Right atrium auricular region (tissue), 2 donors: ENCODE measurements around the gene GALNT16. TPM values are rescaled to one million over a fixed set of nuclear protein-coding genes. Genes with fewer than 3 reads are reported as not detected.

Experiments used
- DNase-seq: peaks from one replicate; pipeline ENCODE4 v3.0.0-alpha.2; 2019; ENCODE audit warnings: low spot score
- H3K27ac ChIP-seq, 2 donors: fragments of 200-600 bp; sonication (generic); 1 replicate in 1 of 2; 2 replicates in 1 of 2; pipeline ENCODE4 v1.5.1; 2016 to 2019
- H3K27me3 ChIP-seq, 2 donors: fragments of 200-600 bp; sonication (generic); one replicate each; pipeline versions ENCODE4 v1.5.1 to v1.6.0; 2017 to 2019
- H3K36me3 ChIP-seq: fragments of 200-600 bp; sonication (generic); one replicate; pipeline ENCODE4 v1.5.1; 2016
- H3K4me1 ChIP-seq, 2 donors: fragments of 200-600 bp; sonication (generic); one replicate each; pipeline versions ENCODE4 v1.5.1 to v1.6.0; 2017 to 2019
- H3K4me3 ChIP-seq, 2 donors: fragments of 200-600 bp; sonication (generic); 1 replicate in 1 of 2; 2 replicates in 1 of 2; pipeline ENCODE4 v1.5.1; 2017 to 2019; ENCODE audit warnings: mild to moderate bottlenecking in 1 of 2, moderate library complexity in 1 of 2
- H3K9me3 ChIP-seq, 2 donors: fragments of 200-600 bp; sonication (generic); one replicate each; pipeline ENCODE4 v1.5.1; 2019
- total RNA-seq, 2 donors: library from RNA; depleted of rRNA; stranded (reverse); fragments of >200 nt; gene quantifications; one replicate each; pipeline ENCODE4 v1.1.0, GENCODE V29; 2016
- TF ChIP-seq, protein P1 (sequence below), 2 donors: fragments of 200-600 bp; sonication (generic); IDR thresholded peaks; one replicate each; pipeline ENCODE4 v1.5.1; 2019; ENCODE audit warnings: antibody characterized with exemption in 2 of 2

The GALNT16 gene
- total RNA-seq, 2 donors from 2014 or later, result 17.9 to 56.8 TPM

DNA sequence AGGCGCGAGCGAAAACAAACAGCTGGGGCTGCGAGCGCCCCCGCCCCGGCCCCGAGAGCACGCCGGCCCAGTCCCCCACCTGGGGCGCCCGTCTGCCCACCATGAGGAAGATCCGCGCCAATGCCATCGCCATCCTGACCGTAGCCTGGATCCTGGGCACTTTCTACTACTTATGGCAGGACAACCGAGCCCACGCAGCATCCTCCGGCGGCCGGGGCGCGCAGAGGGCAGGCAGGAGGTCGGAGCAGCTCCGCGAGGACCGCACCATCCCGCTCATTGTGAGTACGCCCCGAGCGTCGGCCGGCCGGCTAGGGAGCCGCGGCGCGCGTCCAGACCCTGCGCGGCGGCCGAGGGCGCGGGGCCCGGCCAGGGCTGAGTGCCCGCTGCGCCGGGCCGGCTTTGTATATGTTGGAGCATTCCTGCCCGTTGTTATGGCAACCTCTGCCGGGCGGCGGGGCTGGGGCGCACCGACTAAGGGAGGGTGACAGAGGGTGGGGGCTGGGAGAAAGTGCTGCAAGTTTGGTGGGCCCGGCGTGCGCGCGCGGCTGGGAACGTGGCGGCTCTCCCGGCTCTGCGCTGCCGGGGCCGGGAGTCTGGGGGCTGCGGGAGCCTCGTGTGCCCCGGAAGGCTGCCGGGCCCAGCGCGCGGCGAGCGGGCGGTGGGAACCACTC, 367 bp downstream of the GALNT16 start:
- TF ChIP-seq, protein P1, sequence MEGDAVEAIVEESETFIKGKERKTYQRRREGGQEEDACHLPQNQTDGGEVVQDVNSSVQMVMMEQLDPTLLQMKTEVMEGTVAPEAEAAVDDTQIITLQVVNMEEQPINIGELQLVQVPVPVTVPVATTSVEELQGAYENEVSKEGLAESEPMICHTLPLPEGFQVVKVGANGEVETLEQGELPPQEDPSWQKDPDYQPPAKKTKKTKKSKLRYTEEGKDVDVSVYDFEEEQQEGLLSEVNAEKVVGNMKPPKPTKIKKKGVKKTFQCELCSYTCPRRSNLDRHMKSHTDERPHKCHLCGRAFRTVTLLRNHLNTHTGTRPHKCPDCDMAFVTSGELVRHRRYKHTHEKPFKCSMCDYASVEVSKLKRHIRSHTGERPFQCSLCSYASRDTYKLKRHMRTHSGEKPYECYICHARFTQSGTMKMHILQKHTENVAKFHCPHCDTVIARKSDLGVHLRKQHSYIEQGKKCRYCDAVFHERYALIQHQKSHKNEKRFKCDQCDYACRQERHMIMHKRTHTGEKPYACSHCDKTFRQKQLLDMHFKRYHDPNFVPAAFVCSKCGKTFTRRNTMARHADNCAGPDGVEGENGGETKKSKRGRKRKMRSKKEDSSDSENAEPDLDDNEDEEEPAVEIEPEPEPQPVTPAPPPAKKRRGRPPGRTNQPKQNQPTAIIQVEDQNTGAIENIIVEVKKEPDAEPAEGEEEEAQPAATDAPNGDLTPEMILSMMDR (IDR thresholded peaks at IDR 0.05), result no peak
- H3K36me3 ChIP-seq, result no peaks in the 10 kb centered on the region
- H3K9me3 ChIP-seq, result no peaks in the 10 kb centered on the region
- no peaks in the 10 kb centered on the region for H3K27me3 ChIP-seq
- peak overlapping the region; percentile 80 to 91 for H3K27ac ChIP-seq
- peaks cover 0 to 56% of the 10 kb centered on the region in 2 donors for H3K4me1 ChIP-seq
- DNase-seq, result no peak
- peak overlapping the region; percentile 64 to 70 for H3K4me3 ChIP-seq

DNA sequence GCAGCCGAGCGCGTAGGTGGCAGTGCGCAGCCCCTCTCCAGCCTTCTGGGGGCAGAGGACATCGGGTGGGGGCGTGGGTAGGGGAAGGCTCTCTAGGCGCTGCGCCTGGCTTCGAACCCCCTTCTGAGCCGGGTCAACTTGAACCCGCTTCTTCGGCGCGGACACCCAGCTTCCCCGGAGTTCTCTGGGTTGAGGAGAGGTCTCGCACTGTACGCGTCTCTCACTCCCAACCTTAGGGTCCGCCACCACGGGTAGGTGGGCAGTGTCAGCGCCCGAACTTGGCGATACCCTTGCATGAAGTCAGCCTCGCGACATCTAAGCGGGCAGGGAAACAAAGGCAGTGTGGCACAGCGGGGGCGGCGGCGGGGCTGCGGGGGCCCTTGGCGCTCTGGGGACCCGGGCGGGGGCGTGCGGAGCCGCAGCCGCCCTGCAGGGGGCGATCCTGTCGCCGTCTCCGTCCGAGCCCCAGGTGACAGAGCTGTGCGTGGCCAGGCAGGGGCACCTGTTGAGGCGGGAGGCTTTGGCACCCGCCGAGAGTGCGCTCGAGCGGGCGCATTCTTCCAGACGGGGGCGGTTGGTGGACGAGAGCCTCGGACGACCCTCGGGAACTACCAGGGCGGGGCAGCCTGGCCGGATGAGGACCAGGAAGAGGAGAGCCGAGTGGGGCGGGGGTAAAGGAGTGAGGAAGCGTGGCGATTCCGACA, 1.1 kb downstream of the GALNT16 start:
- Histone ChIP-seq H3K4me3 (peak overlapping the region; percentile 64 to 70), H3K4me1 (peaks cover 0 to 63% of the 10 kb centered on the region in 2 donors), H3K36me3 (no peaks in the 10 kb centered on the region), H3K27ac (peak overlapping the region; percentile 80 to 91), H3K9me3 (no peaks in the 10 kb centered on the region), H3K27me3 (no peaks in the 10 kb centered on the region)
- no peak for DNase-seq
- TF ChIP-seq, protein P1 (IDR thresholded peaks at IDR 0.05), result peak; percentile 84 to 97

DNA sequence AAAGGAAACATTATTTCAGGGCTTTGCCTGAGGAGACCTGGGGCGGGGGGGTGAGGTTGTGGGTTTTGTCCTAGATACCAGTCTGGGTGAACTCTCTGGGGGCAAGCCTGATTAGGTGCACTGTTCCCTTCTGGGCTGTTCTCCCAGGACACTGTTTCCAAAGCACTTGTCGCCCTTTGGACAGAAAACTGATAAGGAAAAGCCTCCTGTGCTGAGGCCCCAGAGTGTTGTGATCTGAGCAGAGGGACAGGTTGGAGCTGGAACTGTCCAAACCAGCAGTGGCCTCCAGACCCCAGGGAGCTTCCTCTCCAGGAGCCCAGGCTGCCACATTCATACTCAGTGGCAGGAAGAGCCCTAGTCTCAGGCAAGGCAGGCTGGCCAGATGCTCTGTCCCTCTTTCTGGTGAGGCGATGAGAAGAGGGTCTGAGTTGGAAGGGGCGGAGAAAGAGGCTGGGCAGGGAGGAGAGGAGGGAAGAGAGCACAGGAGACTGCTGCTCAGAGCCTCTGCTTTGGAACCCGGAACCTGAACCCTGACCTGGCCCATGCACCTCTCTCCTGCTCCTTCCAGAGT, 1.9 kb downstream of the GALNT16 start:
- no peaks in the 10 kb centered on the region for H3K9me3 ChIP-seq
- DNase-seq, result peak; percentile 66
- H3K27me3 ChIP-seq, result no peaks in the 10 kb centered on the region
- TF ChIP-seq, protein P1 (IDR thresholded peaks at IDR 0.05), result no peak
- H3K4me3 ChIP-seq, result peak overlapping the region; percentile 64 to 70
- peak overlapping the region; percentile 80 to 91 for H3K27ac ChIP-seq
- H3K4me1 ChIP-seq, result peaks cover 0 to 71% of the 10 kb centered on the region in 2 donors
- no peaks in the 10 kb centered on the region for H3K36me3 ChIP-seq

DNA sequence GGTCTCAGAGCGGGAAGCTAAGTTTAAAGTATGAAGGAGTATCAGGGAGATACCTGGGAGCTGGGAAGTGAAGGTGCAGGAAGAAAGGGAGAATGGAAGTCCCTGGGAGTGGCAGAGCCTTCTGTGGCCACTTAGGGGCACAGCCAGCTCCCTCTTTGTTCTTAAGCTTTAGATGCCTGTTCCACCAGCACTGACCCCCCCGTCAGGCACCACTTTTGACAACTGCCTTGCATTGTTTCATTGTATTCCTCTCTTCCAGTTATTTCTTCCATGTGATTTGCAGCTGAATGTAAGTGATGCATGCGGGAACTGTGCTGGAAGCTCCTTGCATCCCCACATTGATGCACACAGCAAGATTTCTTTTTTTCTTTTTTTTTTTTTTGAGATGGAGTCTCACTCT, 2.6 kb downstream of the GALNT16 start:
- H3K27me3 ChIP-seq, result no peaks in the 10 kb centered on the region
- peaks cover 0 to 78% of the 10 kb centered on the region in 2 donors for H3K4me1 ChIP-seq
- H3K4me3 ChIP-seq, result no peak overlapping the region
- no peaks in the 10 kb centered on the region for H3K9me3 ChIP-seq
- no peak for DNase-seq
- TF ChIP-seq, protein P1 (IDR thresholded peaks at IDR 0.05), result no peak
- H3K27ac ChIP-seq, result peak overlapping the region; percentile 80 to 91
- H3K36me3 ChIP-seq, result no peaks in the 10 kb centered on the region

DNA sequence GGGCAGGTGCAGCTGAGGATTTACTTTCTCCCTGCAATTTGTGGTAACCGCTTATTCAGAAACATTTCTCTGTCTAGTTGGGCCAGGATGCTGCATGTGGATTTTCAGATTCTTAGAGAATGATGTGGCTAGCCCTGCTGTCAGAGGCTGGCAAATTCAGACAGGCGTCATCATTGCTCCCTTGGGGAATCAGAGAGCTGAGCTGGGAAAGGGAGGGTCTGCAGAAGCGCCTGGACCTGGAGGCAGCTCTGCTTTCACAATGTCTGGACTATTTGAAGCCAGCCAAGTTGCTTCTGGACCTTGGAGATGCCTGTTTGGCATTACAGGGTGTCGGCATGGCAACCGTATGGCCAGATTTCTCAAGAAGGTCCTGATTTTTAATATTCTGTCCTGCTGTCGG, 3.4 kb downstream of the GALNT16 start:
- H3K27me3 ChIP-seq, result no peaks in the 10 kb centered on the region
- DNase-seq, result peak; percentile 92
- no peaks in the 10 kb centered on the region for H3K36me3 ChIP-seq
- H3K4me3 ChIP-seq, result no peak overlapping the region
- H3K4me1 ChIP-seq, result peaks cover 0 to 86% of the 10 kb centered on the region in 2 donors
- peak overlapping the region; percentile 80 to 91 for H3K27ac ChIP-seq
- H3K9me3 ChIP-seq, result no peaks in the 10 kb centered on the region
- TF ChIP-seq, protein P1 (IDR thresholded peaks at IDR 0.05), result no peak
